Lung (tissue), 12 donors: ENCODE results near the gene CCR8. TPM values are rescaled to one million over a fixed set of nuclear protein-coding genes. Genes with fewer than 3 reads are reported as not detected.

ENCODE experiments used
- ATAC-seq: fragments of 200-7000 bp; cut with Tn5 transposase; one replicate; pipeline ENCODE4 v1.9.1; 2020; ENCODE audit warnings: moderate number of reproducible peaks; ENCODE audit not compliant: insufficient read depth, low FRiP score
- DNase-seq, 3 donors: peaks; one replicate each; pipeline ENCODE4 v3.0.0-alpha.2; 2013 to 2017
- H3K27ac ChIP-seq, 2 donors: one replicate each; pipeline ENCODE4 v1.5.1; 2013; ENCODE audit warnings: mild to moderate bottlenecking in 2 of 2, moderate library complexity in 2 of 2, control low read depth in 1 of 2, inconsistent platforms in 1 of 2, low read depth in 1 of 2, low read length in 1 of 2
- H3K27me3 ChIP-seq, 3 donors: one replicate each; pipeline ENCODE4 v1.5.1; 2013; ENCODE audit warnings: low read length in 2 of 3; ENCODE audit not compliant: control insufficient read depth in 3 of 3, insufficient read depth in 3 of 3
- H3K36me3 ChIP-seq, 4 donors: one replicate each; pipeline ENCODE4 v1.5.1; 2013; ENCODE audit warnings: low read length in 4 of 4, mild to moderate bottlenecking in 1 of 4, moderate library complexity in 1 of 4; ENCODE audit not compliant: control insufficient read depth in 4 of 4, insufficient read depth in 4 of 4
- H3K4me1 ChIP-seq, 5 donors: one replicate each; pipeline ENCODE4 v1.5.1; 2013; ENCODE audit warnings: low read length in 5 of 5, mild to moderate bottlenecking in 2 of 5, moderate library complexity in 1 of 5; ENCODE audit not compliant: control insufficient read depth in 5 of 5, insufficient read depth in 5 of 5
- H3K4me3 ChIP-seq: one replicate; pipeline ENCODE4 v1.5.1; 2013; ENCODE audit warnings: mild to moderate bottlenecking, control low read depth, moderate library complexity
- H3K9ac ChIP-seq, 2 donors: one replicate each; pipeline ENCODE4 v1.5.1; 2013; ENCODE audit warnings: low read length in 2 of 2, control low read depth in 1 of 2; ENCODE audit not compliant: insufficient read depth in 1 of 2
- H3K9me3 ChIP-seq, 4 donors: one replicate each; pipeline ENCODE4 v1.5.1; 2013; ENCODE audit warnings: low read length in 3 of 4, mild to moderate bottlenecking in 1 of 4, moderate library complexity in 1 of 4; ENCODE audit not compliant: control insufficient read depth in 4 of 4, insufficient read depth in 3 of 4
- WGBS, 2 donors: extraction: QIAGEN DNeasy Blood & Tissue Kit; methylation state at CpG; one replicate each; pipeline ENCODE4 v1.1.7; 2013; 5-methylcytosine and 5-hydroxymethylcytosine counted together
- polyA plus RNA-seq, 2 donors: library from polyadenylated mRNA; stranded (reverse); fragments of 200-250 nt; gene quantifications; one replicate each; pipeline ENCODE4 v1.2.1, GENCODE V29; 2013
- total RNA-seq, 2 donors: library from RNA; depleted of rRNA in 1 of 2; stranded (reverse); fragments of >200 nt in 1 of 2; gene quantifications; one replicate each; pipeline ENCODE4 v1.2.1, GENCODE V29; 2014 to 2021
- TF ChIP-seq, protein P1 (sequence below): IDR thresholded peaks from 2 replicates; pipeline ENCODE4 v1.5.1; 2012; ENCODE audit warnings: mild to moderate bottlenecking; ENCODE audit errors: control extremely low read depth, extremely low read depth
- donor health status: control.
- donor health status: control.
- donor health status: Bipolar disorder and iron deficiency.
- donor health status: healthy.
- donor health status: DM: yes; HTN: yes; CAD: no.

Gene CCR8
- total and polyA plus RNA-seq, 4 donors: 0.06 TPM; not detected in 3

GRCh38 chr3:39327746-39328349, 1.7 kb upstream of the CCR8 start:
- no peak for DNase-seq
- Histone ChIP-seq H3K27me3 (no peaks in the 10 kb centered on the region), H3K27ac (no peak overlapping the region), H3K4me3 (no peak overlapping the region), H3K9ac (no peak overlapping the region), H3K36me3 (no peaks in the 10 kb centered on the region), H3K9me3 (no peaks in the 10 kb centered on the region), H3K4me1 (peaks cover 0 to 2% (median 0%) of the 10 kb centered on the region in 5 donors)
- TF ChIP-seq, protein P1, sequence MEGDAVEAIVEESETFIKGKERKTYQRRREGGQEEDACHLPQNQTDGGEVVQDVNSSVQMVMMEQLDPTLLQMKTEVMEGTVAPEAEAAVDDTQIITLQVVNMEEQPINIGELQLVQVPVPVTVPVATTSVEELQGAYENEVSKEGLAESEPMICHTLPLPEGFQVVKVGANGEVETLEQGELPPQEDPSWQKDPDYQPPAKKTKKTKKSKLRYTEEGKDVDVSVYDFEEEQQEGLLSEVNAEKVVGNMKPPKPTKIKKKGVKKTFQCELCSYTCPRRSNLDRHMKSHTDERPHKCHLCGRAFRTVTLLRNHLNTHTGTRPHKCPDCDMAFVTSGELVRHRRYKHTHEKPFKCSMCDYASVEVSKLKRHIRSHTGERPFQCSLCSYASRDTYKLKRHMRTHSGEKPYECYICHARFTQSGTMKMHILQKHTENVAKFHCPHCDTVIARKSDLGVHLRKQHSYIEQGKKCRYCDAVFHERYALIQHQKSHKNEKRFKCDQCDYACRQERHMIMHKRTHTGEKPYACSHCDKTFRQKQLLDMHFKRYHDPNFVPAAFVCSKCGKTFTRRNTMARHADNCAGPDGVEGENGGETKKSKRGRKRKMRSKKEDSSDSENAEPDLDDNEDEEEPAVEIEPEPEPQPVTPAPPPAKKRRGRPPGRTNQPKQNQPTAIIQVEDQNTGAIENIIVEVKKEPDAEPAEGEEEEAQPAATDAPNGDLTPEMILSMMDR: no peak
- ATAC-seq: no peak
- 88 to 93% methylated on average over 4 of the region's 4 CpGs for WGBS, 2 donors

- H3K27me3 ChIP-seq: no peaks in the 10 kb centered on the region
- DNase-seq: no peak
- H3K9me3 ChIP-seq: peaks cover 0 to 2% (median 0%) of the 10 kb centered on the region in 4 donors
- TF ChIP-seq, protein P1: no peak
- H3K4me1 ChIP-seq: peaks cover 0 to 5% (median 0%) of the 10 kb centered on the region in 5 donors
- H3K36me3 ChIP-seq: no peaks in the 10 kb centered on the region
- no peak for ATAC-seq
- no peak overlapping the region for H3K27ac ChIP-seq
- no peak overlapping the region for H3K4me3 ChIP-seq
- H3K9ac ChIP-seq: no peak overlapping the region
Observed at GRCh38 chr3:39330824-39331223, 1.3 kb downstream of the CCR8 start.

DNA sequence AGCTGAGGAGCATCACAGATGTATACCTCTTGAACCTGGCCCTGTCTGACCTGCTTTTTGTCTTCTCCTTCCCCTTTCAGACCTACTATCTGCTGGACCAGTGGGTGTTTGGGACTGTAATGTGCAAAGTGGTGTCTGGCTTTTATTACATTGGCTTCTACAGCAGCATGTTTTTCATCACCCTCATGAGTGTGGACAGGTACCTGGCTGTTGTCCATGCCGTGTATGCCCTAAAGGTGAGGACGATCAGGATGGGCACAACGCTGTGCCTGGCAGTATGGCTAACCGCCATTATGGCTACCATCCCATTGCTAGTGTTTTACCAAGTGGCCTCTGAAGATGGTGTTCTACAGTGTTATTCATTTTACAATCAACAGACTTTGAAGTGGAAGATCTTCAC, 3.0 kb downstream of the CCR8 start:
- TF ChIP-seq, protein P1: no peak
- no peaks in the 10 kb centered on the region for H3K27me3 ChIP-seq
- no peak overlapping the region for H3K9ac ChIP-seq
- peaks cover 0 to 2% (median 0%) of the 10 kb centered on the region in 4 donors for H3K9me3 ChIP-seq
- peaks cover 0 to 5% (median 0%) of the 10 kb centered on the region in 5 donors for H3K4me1 ChIP-seq
- ATAC-seq (no peak), DNase-seq (no peak)
- 96% methylated on average over 4 of the region's 4 CpGs for WGBS, 2 donors
- H3K27ac ChIP-seq: no peak overlapping the region
- H3K36me3 ChIP-seq: no peaks in the 10 kb centered on the region
- no peak overlapping the region for H3K4me3 ChIP-seq

- H3K4me1 ChIP-seq: peaks cover 0 to 5% (median 0%) of the 10 kb centered on the region in 5 donors
- H3K36me3 ChIP-seq: no peaks in the 10 kb centered on the region
- no peak overlapping the region for H3K9ac ChIP-seq
- TF ChIP-seq, protein P1: no peak
- DNase-seq (no peak), ATAC-seq (no peak)
- no peaks in the 10 kb centered on the region for H3K27me3 ChIP-seq
- H3K9me3 ChIP-seq: peaks cover 0 to 2% (median 0%) of the 10 kb centered on the region in 4 donors
- H3K4me3 ChIP-seq: no peak overlapping the region
- no peak overlapping the region for H3K27ac ChIP-seq
Observed at GRCh38 chr3:39333607-39334006, 4.1 kb downstream of the CCR8 start.
